K562 (cell line): ENCODE measurements around the gene ZNF655. TPM values are rescaled to one million over a fixed set of nuclear protein-coding genes. Genes with fewer than 3 reads are reported as not detected.

Experiments
- ATAC-seq: fragments of 200-7000 bp; cut with Tn5 transposase; 3 replicates; pipeline ENCODE4 v1.9.1; 2020; ENCODE audit warnings: moderate library complexity
- BruUV-seq: library from RNA; stranded (reverse); fragments of 400-500 nt; replicated peaks from 2 replicates; lab custom pipeline; 2021; lab: Mats Ljungman, UMichigan
- CTCF ChIA-PET: fragments of 300-600 bp; formaldehyde crosslinking; extraction: SDS; loops from one replicate; lab custom pipeline; 2021; ENCODE audit warnings: low intra/inter-chr PET ratio; lab: Yijun Ruan, JAX
- POLR2A ChIA-PET: fragments of 300-600, 350-650 bp; sonication (Branson Sonifier 250); formaldehyde crosslinking; extraction: SDS; loops from one replicate; lab custom pipeline; 2021; ENCODE audit warnings: antibody characterized with exemption, inconsistent platforms; lab: Yijun Ruan, JAX
- DNase-seq, 4 experiments: peaks; one replicate each; pipeline versions ENCODE4 v3.0.0 to v3.0.0-alpha.2; 2011 to 2018; ENCODE audit warnings: low spot score in 3 of 4, mixed read lengths in 3 of 4; ENCODE audit errors: extremely low read depth in 1 of 4
- FAIRE-seq: peaks from 2 replicates; lab custom pipeline; 2011; peaks lifted over from hg19 to GRCh38; lab: Jason Lieb, UNC
- H2AFZ ChIP-seq: 2 replicates; pipeline ENCODE4 v1.6.0; 2011; ENCODE audit warnings: low read depth, low read length, control low read depth, inconsistent platforms
- H3K27ac ChIP-seq: fragments of 200-600 bp; 3 replicates; pipeline ENCODE4 v1.8.0; 2011; ENCODE audit warnings: low read depth, mild to moderate bottlenecking, control low read depth, inconsistent platforms, low read length, moderate library complexity, mixed read lengths; ENCODE audit errors: extremely low read depth
- H3K27me3 ChIP-seq, 2 experiments: fragments of 300-600 bp in 1 of 2; 2 replicates in 1 of 2; 3 replicates in 1 of 2; pipeline versions ENCODE4 v1.6.0 to v1.8.0; 2011; ENCODE audit warnings: inconsistent platforms in 2 of 2, low read length in 2 of 2, mild to moderate bottlenecking in 1 of 2, mixed read lengths in 1 of 2, moderate library complexity in 1 of 2; ENCODE audit not compliant: control insufficient read depth in 2 of 2, insufficient read depth in 2 of 2
- H3K36me3 ChIP-seq: fragments of 300-600 bp; 3 replicates; pipeline ENCODE4 v1.8.0; 2011; ENCODE audit warnings: mild to moderate bottlenecking, low read length, inconsistent platforms; ENCODE audit not compliant: control insufficient read depth, insufficient read depth
- H3K4me1 ChIP-seq, 2 experiments: fragments of 200-600 bp in 1 of 2; replicated peaks in 1 of 2; 2 replicates in 1 of 2; 3 replicates in 1 of 2; pipeline versions ENCODE4 v1.5.1 to v1.8.0; 2011; ENCODE audit warnings: inconsistent platforms in 2 of 2, low read length in 2 of 2, mild to moderate bottlenecking in 1 of 2, mixed read lengths in 1 of 2, moderate library complexity in 1 of 2; ENCODE audit not compliant: control insufficient read depth in 2 of 2, insufficient read depth in 2 of 2
- H3K4me2 ChIP-seq: 2 replicates; pipeline ENCODE4 v1.6.1; 2011; ENCODE audit warnings: low read length, control low read depth, inconsistent platforms, mixed read lengths; ENCODE audit not compliant: insufficient read depth
- H3K4me3 ChIP-seq: fragments of 200-600 bp; sonication (generic), shearing (Covaris generic); 2 replicates; pipeline ENCODE4 v1.5.1; 2016; ENCODE audit warnings: control low read depth, inconsistent platforms
- H3K79me2 ChIP-seq: fragments of 200-600 bp; 3 replicates; pipeline ENCODE4 v1.8.0; 2011; ENCODE audit warnings: low read length, inconsistent platforms; ENCODE audit not compliant: control insufficient read depth, insufficient read depth
- H3K9ac ChIP-seq, 2 experiments: 2 replicates each; pipeline versions ENCODE4 v1.6.0 to v1.6.1; 2011; ENCODE audit warnings: low read depth in 2 of 2, low read length in 2 of 2, control low read depth in 1 of 2, inconsistent platforms in 1 of 2, mild to moderate bottlenecking in 1 of 2, mixed read lengths in 1 of 2; ENCODE audit not compliant: insufficient read depth in 1 of 2
- H3K9me1 ChIP-seq: one replicate; pipeline ENCODE4 v1.6.0; 2011; ENCODE audit warnings: inconsistent platforms, mild to moderate bottlenecking, low read length, moderate library complexity; ENCODE audit not compliant: control insufficient read depth, insufficient read depth
- H3K9me3 ChIP-seq: replicated peaks from 2 replicates; pipeline ENCODE4 v1.5.1; 2011; ENCODE audit warnings: low read depth, low read length, inconsistent platforms; ENCODE audit not compliant: control insufficient read depth, insufficient read depth
- H4K20me1 ChIP-seq: replicated peaks from 2 replicates; pipeline ENCODE4 v1.6.1; 2011; ENCODE audit warnings: low read length, inconsistent platforms, mixed read lengths; ENCODE audit not compliant: control insufficient read depth, insufficient read depth
- ATF1 ChIP-seq, 2 experiments: fragments of 450-650 bp in 1 of 2; IDR thresholded peaks; 2 replicates each; pipeline ENCODE4 v1.6.1; 2016; ENCODE audit warnings: missing compliant biosample characterization in 1 of 2, missing genetic modification characterization in 1 of 2
- CLOCK ChIP-seq: fragments of 250-450 bp; sonication (Bioruptor Pico); IDR thresholded peaks from 2 replicates; pipeline ENCODE4 v1.4.0; 2020; ENCODE audit warnings: mild to moderate bottlenecking, moderate library complexity, borderline replicate concordance
- CREB1 ChIP-seq, 2 experiments: sonication (generic) in 1 of 2; formaldehyde crosslinking in 1 of 2; IDR thresholded peaks; 2 replicates each; pipeline versions ENCODE4 v1.6.1 to v1.8.0; 2012 to 2022; ENCODE audit warnings: inconsistent platforms in 1 of 2, mild to moderate bottlenecking in 1 of 2, missing genetic modification reagents in 1 of 2, moderate library complexity in 1 of 2
- FOS ChIP-seq: IDR thresholded peaks from 3 replicates; pipeline ENCODE4 v1.6.1; 2011; ENCODE audit not compliant: insufficient read length; ENCODE audit errors: extremely low read depth
- HOMEZ ChIP-seq: fragments of 250-450 bp; sonication (Bioruptor Pico); IDR thresholded peaks from 2 replicates; pipeline ENCODE4 v1.4.0; 2020; ENCODE audit warnings: mild to moderate bottlenecking, moderate library complexity
- KLF1 ChIP-seq: fragments of 450-650 bp; IDR thresholded peaks from 2 replicates; pipeline ENCODE4 v1.6.1; 2016; ENCODE audit warnings: missing genetic modification characterization, missing compliant biosample characterization
- PBX2 ChIP-seq, 2 experiments: IDR thresholded peaks in 1 of 2; conservative IDR thresholded peaks in 1 of 2; 2 replicates each; pipeline ENCODE4 v1.6.1; 2016; ENCODE audit warnings: low read depth in 2 of 2, mild to moderate bottlenecking in 1 of 2, missing compliant biosample characterization in 1 of 2, missing genetic modification characterization in 1 of 2, moderate library complexity in 1 of 2
- ZC3H11A ChIP-seq: IDR thresholded peaks from 2 replicates; pipeline ENCODE4 v1.6.1; 2012; ENCODE audit warnings: low read depth, low read length, improper control_type of control experiment
- WGBS: fragments of 100-300 bp; shearing (Covaris generic); methylation state at CpG from one replicate; pipeline ENCODE4 v1.1.6; 2016; ENCODE audit warnings: low coverage, mixed read lengths; ENCODE audit not compliant: insufficient coverage; ENCODE audit errors: missing lambda C conversion rate; 5-methylcytosine and 5-hydroxymethylcytosine counted together
- in situ Hi-C: fragments of 300-500 bp; cut with MboI; formaldehyde crosslinking; loops from 4 replicates; pipeline ENCODE4 v1.15.0; 2018; ENCODE audit warnings: inconsistent platforms, mixed read lengths
- intact Hi-C: fragments of 100-400 bp; cut with micrococcal nuclease; formaldehyde crosslinking; loops from 2 replicates; pipeline ENCODE4 v1.14.2; 2022
- polyA plus RNA-seq, 8 experiments: library from polyadenylated mRNA; depleted of rRNA in 4 of 8; stranded (reverse) in 5 of 8; unstranded in 3 of 8; fragments of >200 nt; fragmentation: Nextera tagmentation in 2 of 8; fragmentation: Illumina TruSeq in 1 of 8; extraction: Ambion mirVana in 2 of 8; extraction: Trizol in 1 of 8; gene quantifications; 2 replicates each; pipeline versions ENCODE4 v1.2.1 to v1.2.3, GENCODE V29; 2011 to 2014; ENCODE audit warnings: inconsistent platforms in 1 of 8, missing spikeins in 1 of 8
- total RNA-seq, 7 experiments: library from RNA; depleted of rRNA in 6 of 7; stranded (reverse); fragments of >200 nt in 6 of 7; fragmentation: Illumina TruSeq in 2 of 7; extraction: Trizol in 2 of 7; gene quantifications; 2 replicates each; pipeline versions ENCODE4 v1.2.1 to v1.2.3, GENCODE V29; 2011 to 2021; ENCODE audit warnings: low replicate concordance in 1 of 7

The ZNF655 gene
- total and polyA plus RNA-seq, 9 of the 15 experiments (the other 6 are each of a cell fraction or from before 2014, with no cell fraction given) = 25.7 to 130 (median 95.2) TPM

GRCh38 chr7:99563650-99564049 lies 5.2 kb downstream of the ZNF655 start:
- intact Hi-C loops = no loop called here
- 94% methylated on average over 10 of the region's 10 CpGs for WGBS
- Histone ChIP-seq H4K20me1 (peaks cover 15% of the 10 kb centered on the region; the same call in 1 of the 2 replicates), H3K27me3 (no peaks in the 10 kb centered on the region), H3K79me2 (peaks cover 64% of the 10 kb centered on the region), H3K27ac (no peak overlapping the region), H3K9me1 (peaks cover 8% of the 10 kb centered on the region), H3K4me2 (no peak overlapping the region), H3K36me3 (peaks cover 71% of the 10 kb centered on the region), H3K9ac (no peak overlapping the region), H3K9me3 (no peaks in the 10 kb centered on the region)
- POLR2A ChIA-PET = interaction anchor here (0.8 to 0.9 kb wide), 2 partner anchors 9 to 13 kb away, joined by 3 to 4 read pairs; no protein-coding TSS in a partner anchor
- CTCF ChIA-PET = interaction anchor here (0.6 kb wide), 1 partner anchor 21 kb away, joined by 3 read pairs; no protein-coding TSS in a partner anchor
- no peak for DNase-seq
- ATAC-seq = no peak
- BruUV-seq = no TSS peak
- FAIRE-seq = no peak
- in situ Hi-C loops = no loop called here
- TF ChIP-seq CLOCK (no peak), ATF1 (CRISPR knock-in tag; IDR thresholded peaks at IDR 0.05) (no peak), ATF1 (tag; IDR thresholded peaks at IDR 0.05) (no peak), PBX2 (CRISPR knock-in tag; IDR thresholded peaks at IDR 0.05; ENCODE audit: low read depth) (no peak), PBX2 (tag; conservative IDR thresholded peaks at IDR 0.05; ENCODE audit: low read depth) (no peak), FOS (no peak), HOMEZ (CRISPR knock-in tag) (no peak), KLF1 (tag) (no peak), ZC3H11A (no peak), CREB1 (IDR thresholded peaks at IDR 0.05) (no peak), CREB1 (CRISPR knock-in tag; IDR thresholded peaks at IDR 0.05) (0 out of 2 replicates have a peak, but pooled peaks have one; percentile 0)
- TF ChIP-seq, all 486 proteins: peak for 1
- no peak overlapping the region for H2AFZ ChIP-seq
- peaks cover 15 to 16% of the 10 kb centered on the region in 2 experiments for H3K4me1 ChIP-seq
- no peak overlapping the region for H3K4me3 ChIP-seq
